ENCODE results near the gene APLP1.

- no peak for TF ChIP-seq CTCF (IDR thresholded peaks at IDR 0.05)
- no peak for TF ChIP-seq POLR2A (IDR thresholded peaks at IDR 0.05)
Measured at GRCh38 chr19:35852029-35852780, 16.2 kb upstream of the APLP1 start, which contains the start of gene NPHS1.
